Transverse colon (tissue), 4 donors: Measurements from ENCODE around the gene ANO4. TPM values are rescaled to one million over a fixed set of nuclear protein-coding genes. Genes with fewer than 3 reads are reported as not detected.

Experiments
- DNase-seq: peaks from one replicate; pipeline ENCODE4 v3.0.0-alpha.2; 2019
- H3K27ac ChIP-seq, 4 donors: fragments of 200-600 bp; sonication (generic); 2 replicates each; pipeline ENCODE4 v1.5.1; 2016 to 2018; ENCODE audit warnings: inconsistent platforms in 4 of 4
- H3K27me3 ChIP-seq: fragments of 200-600 bp; sonication (generic); 2 replicates; pipeline ENCODE4 v1.5.1; 2017; ENCODE audit warnings: inconsistent platforms
- H3K36me3 ChIP-seq, 4 donors: fragments of 200-600 bp; sonication (generic); 2 replicates each; pipeline ENCODE4 v1.5.1; 2017 to 2019; ENCODE audit warnings: inconsistent platforms in 4 of 4
- H3K4me1 ChIP-seq, 4 donors: fragments of 200-600 bp; sonication (generic); 2 replicates each; pipeline ENCODE4 v1.5.1; 2017 to 2020; ENCODE audit warnings: inconsistent platforms in 4 of 4
- H3K4me3 ChIP-seq, 4 donors: fragments of 200-600 bp; sonication (generic); 1 replicate in 1 of 4; 2 replicates in 3 of 4; pipeline versions ENCODE4 v1.5.1 to v1.6.1; 2017 to 2019; ENCODE audit warnings: inconsistent platforms in 4 of 4
- H3K9me3 ChIP-seq, 2 donors: fragments of 200-600 bp; sonication (generic); 2 replicates each; pipeline ENCODE4 v1.5.1; 2017 to 2019; ENCODE audit warnings: inconsistent platforms in 2 of 2
- EP300 ChIP-seq: sonication (generic); formaldehyde crosslinking; IDR thresholded peaks from one replicate; pipeline ENCODE4 v1.6.1; 2017; ENCODE audit warnings: antibody characterized with exemption, low read depth
- POLR2A ChIP-seq: fragments of 450-650 bp; IDR thresholded peaks from one replicate; pipeline ENCODE4 v1.6.1; 2016; ENCODE audit warnings: antibody characterized with exemption, mild to moderate bottlenecking, moderate library complexity
- POLR2AphosphoS5 ChIP-seq, 3 donors: sonication (generic); formaldehyde crosslinking; IDR thresholded peaks; one replicate each; pipeline ENCODE4 v1.6.1; 2016; ENCODE audit warnings: antibody characterized with exemption in 3 of 3
- WGBS, 2 donors: methylation state at CpG; one replicate each; pipeline ENCODE4 v1.1.5; 2018; ENCODE audit warnings: low coverage in 1 of 2; 5-methylcytosine and 5-hydroxymethylcytosine counted together
- in situ Hi-C, 4 donors: fragments of 200-750 bp; cut with MboI; loops; one replicate each; pipeline versions ENCODE4 v1.15.0 to v1.15.1; 2017; ENCODE audit warnings: low sequenced_read_pairs in 3 of 4, low pct_ligation_motif_present in 1 of 4, low pct_unique_long_range_greater_than_20kb in 1 of 4
- intact Hi-C: fragments of 100-400 bp; cut with DNase I; formaldehyde crosslinking; loops from one replicate; pipeline ENCODE4 v1.15.1; 2023; ENCODE audit warnings: low total_unique reads
- total RNA-seq, 4 donors: library from RNA; depleted of rRNA; stranded (reverse); fragments of >200 nt; gene quantifications; one replicate each; pipeline ENCODE4 v1.1.0, GENCODE V29; 2016
- TF ChIP-seq, protein P1 (sequence below), 5 experiments: fragments of 200-600 bp in 3 of 5; fragments of 450-650 bp in 2 of 5; sonication (generic) in 3 of 5; IDR thresholded peaks; 1 replicate in 2 of 5; 2 replicates in 3 of 5; pipeline ENCODE4 v1.5.1; 2016 to 2017; ENCODE audit warnings: antibody characterized with exemption in 5 of 5, inconsistent platforms in 3 of 5, mild to moderate bottlenecking in 2 of 5, moderate library complexity in 1 of 5

ANO4 gene
- total RNA-seq, 4 donors from 2014 or later, result 0.14 TPM; not detected in 3

GRCh38 chr12:101064721-101065120, 270.1 kb downstream of the ANO4 start:
- Histone ChIP-seq H3K27ac (no peak overlapping the region), H3K4me3 (no peak overlapping the region), H3K4me1 (no peaks in the 10 kb centered on the region), H3K27me3 (no peaks in the 10 kb centered on the region), H3K36me3 (no peaks in the 10 kb centered on the region), H3K9me3 (no peaks in the 10 kb centered on the region)
- DNase-seq, result no peak
- 80 to 93% methylated on average over 4 to 5 of the region's 5 CpGs for WGBS, 2 donors
- TF ChIP-seq EP300, result no peak
- no peak for TF ChIP-seq POLR2A
- TF ChIP-seq, protein P1, sequence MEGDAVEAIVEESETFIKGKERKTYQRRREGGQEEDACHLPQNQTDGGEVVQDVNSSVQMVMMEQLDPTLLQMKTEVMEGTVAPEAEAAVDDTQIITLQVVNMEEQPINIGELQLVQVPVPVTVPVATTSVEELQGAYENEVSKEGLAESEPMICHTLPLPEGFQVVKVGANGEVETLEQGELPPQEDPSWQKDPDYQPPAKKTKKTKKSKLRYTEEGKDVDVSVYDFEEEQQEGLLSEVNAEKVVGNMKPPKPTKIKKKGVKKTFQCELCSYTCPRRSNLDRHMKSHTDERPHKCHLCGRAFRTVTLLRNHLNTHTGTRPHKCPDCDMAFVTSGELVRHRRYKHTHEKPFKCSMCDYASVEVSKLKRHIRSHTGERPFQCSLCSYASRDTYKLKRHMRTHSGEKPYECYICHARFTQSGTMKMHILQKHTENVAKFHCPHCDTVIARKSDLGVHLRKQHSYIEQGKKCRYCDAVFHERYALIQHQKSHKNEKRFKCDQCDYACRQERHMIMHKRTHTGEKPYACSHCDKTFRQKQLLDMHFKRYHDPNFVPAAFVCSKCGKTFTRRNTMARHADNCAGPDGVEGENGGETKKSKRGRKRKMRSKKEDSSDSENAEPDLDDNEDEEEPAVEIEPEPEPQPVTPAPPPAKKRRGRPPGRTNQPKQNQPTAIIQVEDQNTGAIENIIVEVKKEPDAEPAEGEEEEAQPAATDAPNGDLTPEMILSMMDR (IDR thresholded peaks at IDR 0.05), result no peak
- TF ChIP-seq POLR2AphosphoS5 (IDR thresholded peaks at IDR 0.05), result no peak
- intact Hi-C loops (no loop called here), in situ Hi-C loops (no loop called here)

DNA sequence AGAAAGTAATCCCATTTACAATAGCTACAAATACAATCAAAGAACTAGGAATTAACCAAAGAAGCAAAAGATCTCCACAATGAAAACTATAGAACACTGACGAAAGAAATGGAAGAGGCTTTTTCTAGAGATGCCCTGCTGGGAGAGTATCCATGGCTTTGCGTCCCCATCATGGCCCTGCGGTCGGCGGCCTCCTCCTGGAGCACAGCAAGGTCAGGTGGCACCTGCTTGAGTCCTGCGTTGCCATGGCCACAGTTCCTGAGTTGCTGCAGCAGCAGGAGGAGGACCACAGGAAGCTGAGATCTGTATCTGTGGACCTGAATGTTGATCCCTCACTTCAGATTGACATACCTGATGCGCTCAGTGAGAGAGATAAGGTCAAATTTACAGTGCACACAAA, 271.9 kb downstream of the ANO4 start:
- in situ Hi-C loops, result no loop called here
- 76 to 88% methylated on average over 6 to 7 of the region's 7 CpGs for WGBS, 2 donors

GRCh38 chr12:101068402-101068801, 273.8 kb downstream of the ANO4 start:
- no peak for DNase-seq
- WGBS, 2 donors, result 83 to 88% methylated on average over 3 of the region's 3 CpGs
- no peak overlapping the region for H3K4me3 ChIP-seq

More for the DNA sequence above, 271.9 kb downstream of the ANO4 start:
- Histone ChIP-seq H3K9me3 (no peaks in the 10 kb centered on the region), H3K27me3 (no peaks in the 10 kb centered on the region), H3K4me3 (no peak overlapping the region), H3K4me1 (no peaks in the 10 kb centered on the region), H3K36me3 (no peaks in the 10 kb centered on the region), H3K27ac (no peak overlapping the region)
- intact Hi-C loops, result no loop called here
- TF ChIP-seq EP300 (no peak), POLR2A (no peak)
- TF ChIP-seq, protein P1 (IDR thresholded peaks at IDR 0.05), result no peak
- DNase-seq, result no peak

DNA sequence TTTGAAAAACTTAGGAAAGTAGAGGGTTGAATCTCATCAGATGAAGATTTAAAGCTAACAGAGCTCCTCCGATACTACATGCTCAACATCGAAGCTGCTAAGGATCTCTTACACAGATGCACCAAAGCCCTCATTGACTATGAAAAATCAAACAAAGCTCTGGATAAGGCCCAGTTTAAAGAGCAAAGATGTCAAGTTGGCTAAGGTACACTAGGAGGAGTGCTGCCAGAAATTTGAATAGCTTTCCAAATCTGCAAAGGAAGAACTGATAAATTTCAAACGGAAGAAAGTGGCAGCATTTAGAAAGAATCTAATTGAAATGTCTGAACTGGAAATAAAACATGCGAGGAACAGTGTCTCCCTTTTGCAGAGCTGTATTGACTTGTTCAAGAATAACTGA, 274.3 kb downstream of the ANO4 start:
- TF ChIP-seq POLR2A (no peak), EP300 (no peak), POLR2AphosphoS5 (IDR thresholded peaks at IDR 0.05) (no peak)
- TF ChIP-seq, protein P1 (IDR thresholded peaks at IDR 0.05), result no peak
- Histone ChIP-seq H3K27ac (no peak overlapping the region), H3K27me3 (no peaks in the 10 kb centered on the region), H3K9me3 (no peaks in the 10 kb centered on the region), H3K36me3 (no peaks in the 10 kb centered on the region), H3K4me3 (no peak overlapping the region), H3K4me1 (no peaks in the 10 kb centered on the region)
- intact Hi-C loops, result no loop called here
- WGBS, 2 donors, result 78 to 96% methylated on average over 3 to 4 of the region's 4 CpGs
- DNase-seq, result no peak
- in situ Hi-C loops, result no loop called here

More at GRCh38 chr12:101068402-101068801, 273.8 kb downstream of the ANO4 start:
- no peaks in the 10 kb centered on the region for H3K36me3 ChIP-seq
- H3K27ac ChIP-seq, result no peak overlapping the region
- H3K4me1 ChIP-seq, result no peaks in the 10 kb centered on the region
- TF ChIP-seq POLR2AphosphoS5 (IDR thresholded peaks at IDR 0.05), result no peak
- TF ChIP-seq, protein P1 (IDR thresholded peaks at IDR 0.05), result no peak
- TF ChIP-seq POLR2A, result no peak
- no peak for TF ChIP-seq EP300
- no peaks in the 10 kb centered on the region for H3K27me3 ChIP-seq
- H3K9me3 ChIP-seq, result no peaks in the 10 kb centered on the region
- in situ Hi-C loops, result no loop called here
- intact Hi-C loops, result no loop called here
